ENCODE data around the gene KCNC1. TPM values are rescaled to one million over a fixed set of nuclear protein-coding genes. Genes with fewer than 3 reads are reported as not detected.

KCNC1 gene
- total and polyA plus RNA-seq, 3 donors from 2014 or later, result 3.3 to 5.8 (median 5.2) TPM

DNA sequence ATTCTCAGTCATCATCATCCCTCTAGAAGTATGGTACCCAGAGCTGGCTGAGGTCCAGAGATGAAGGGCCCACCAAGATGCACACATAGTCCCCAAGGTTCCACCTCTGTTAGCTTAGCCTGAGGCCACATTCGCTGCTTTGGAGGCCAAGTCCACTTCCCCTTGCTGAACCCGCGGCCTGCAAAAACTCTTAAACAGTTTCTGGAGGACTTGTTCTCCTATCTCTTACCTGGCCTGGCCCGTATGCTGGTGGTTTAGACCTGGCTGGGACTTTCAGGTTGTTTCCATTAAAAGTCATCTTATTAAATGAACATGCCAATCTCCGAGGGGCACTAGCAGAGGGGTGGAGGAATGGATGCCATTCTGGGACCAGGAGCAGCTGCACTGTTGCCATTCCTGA lies 64.6 kb downstream of the KCNC1 start:
- no peak for DNase-seq
- H3K27me3 ChIP-seq, result no peaks in the 10 kb centered on the region
- no peaks in the 10 kb centered on the region for H3K9me3 ChIP-seq
- no peak overlapping the region for H3K27ac ChIP-seq
- H3K4me1 ChIP-seq, result no peaks in the 10 kb centered on the region
- no peaks in the 10 kb centered on the region for H3K36me3 ChIP-seq (ENCODE audit: low read depth, missing control alignments)
- 91 to 92% methylated on average over 5 of the region's 5 CpGs for WGBS, 2 donors
- intact Hi-C loops (cut with DNase I; ENCODE audit: low total_unique reads), result no loop called here
- H3K4me3 ChIP-seq, result no peak overlapping the region
- TF ChIP-seq, protein P1, sequence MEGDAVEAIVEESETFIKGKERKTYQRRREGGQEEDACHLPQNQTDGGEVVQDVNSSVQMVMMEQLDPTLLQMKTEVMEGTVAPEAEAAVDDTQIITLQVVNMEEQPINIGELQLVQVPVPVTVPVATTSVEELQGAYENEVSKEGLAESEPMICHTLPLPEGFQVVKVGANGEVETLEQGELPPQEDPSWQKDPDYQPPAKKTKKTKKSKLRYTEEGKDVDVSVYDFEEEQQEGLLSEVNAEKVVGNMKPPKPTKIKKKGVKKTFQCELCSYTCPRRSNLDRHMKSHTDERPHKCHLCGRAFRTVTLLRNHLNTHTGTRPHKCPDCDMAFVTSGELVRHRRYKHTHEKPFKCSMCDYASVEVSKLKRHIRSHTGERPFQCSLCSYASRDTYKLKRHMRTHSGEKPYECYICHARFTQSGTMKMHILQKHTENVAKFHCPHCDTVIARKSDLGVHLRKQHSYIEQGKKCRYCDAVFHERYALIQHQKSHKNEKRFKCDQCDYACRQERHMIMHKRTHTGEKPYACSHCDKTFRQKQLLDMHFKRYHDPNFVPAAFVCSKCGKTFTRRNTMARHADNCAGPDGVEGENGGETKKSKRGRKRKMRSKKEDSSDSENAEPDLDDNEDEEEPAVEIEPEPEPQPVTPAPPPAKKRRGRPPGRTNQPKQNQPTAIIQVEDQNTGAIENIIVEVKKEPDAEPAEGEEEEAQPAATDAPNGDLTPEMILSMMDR (IDR thresholded peaks at IDR 0.05), result no peak
- no peak for TF ChIP-seq POLR2A (IDR thresholded peaks at IDR 0.05)

DNA sequence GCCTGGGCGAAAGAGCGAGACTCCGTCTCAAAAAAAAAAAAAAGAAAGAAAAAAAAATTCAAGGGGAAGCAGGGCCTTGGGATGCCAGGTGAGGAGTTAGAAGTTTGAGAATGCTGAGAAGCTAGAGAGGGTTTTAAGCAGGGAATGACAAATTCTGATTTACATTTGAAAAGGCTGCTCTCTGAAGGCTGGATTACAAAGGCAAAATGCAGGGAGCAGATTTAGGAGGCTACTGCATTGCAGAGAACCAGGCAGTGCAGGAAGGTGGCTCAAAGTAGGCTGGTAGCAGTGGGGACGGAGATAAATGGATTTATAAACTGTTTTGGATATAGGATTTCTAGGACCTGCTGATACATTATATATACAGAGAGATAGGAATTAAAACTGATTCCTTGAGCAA lies 66.6 kb downstream of the KCNC1 start:
- no peak for TF ChIP-seq POLR2A (IDR thresholded peaks at IDR 0.05)
- TF ChIP-seq, protein P1 (IDR thresholded peaks at IDR 0.05), result no peak
- no peaks in the 10 kb centered on the region for H3K4me1 ChIP-seq
- no peak overlapping the region for H3K27ac ChIP-seq
- intact Hi-C loops (cut with DNase I; ENCODE audit: low total_unique reads), result no loop called here
- no peaks in the 10 kb centered on the region for H3K36me3 ChIP-seq (ENCODE audit: low read depth, missing control alignments)
- no peak for DNase-seq
- no peaks in the 10 kb centered on the region for H3K9me3 ChIP-seq
- no peak overlapping the region for H3K4me3 ChIP-seq
- 90 to 91% methylated on average over 4 of the region's 4 CpGs for WGBS, 2 donors
- no peaks in the 10 kb centered on the region for H3K27me3 ChIP-seq

DNA sequence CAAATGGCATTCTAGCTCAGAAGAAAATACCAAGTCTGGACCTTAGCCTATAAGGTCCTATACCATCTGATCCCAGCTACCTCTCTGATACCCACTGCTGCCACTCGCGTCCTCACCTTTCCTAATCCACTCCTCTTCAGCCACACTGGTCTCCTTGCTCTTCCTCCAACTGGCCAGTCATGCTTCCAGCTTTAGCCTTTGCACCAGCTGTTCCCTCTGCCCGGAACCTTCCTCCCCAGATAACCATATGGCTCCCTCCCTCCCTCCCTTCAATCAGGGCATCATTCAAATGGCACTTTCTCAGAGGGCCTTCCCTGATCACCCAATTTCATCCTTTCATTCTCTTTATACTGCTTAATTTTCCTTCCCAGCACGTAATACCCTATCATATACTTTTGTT lies 67.9 kb downstream of the KCNC1 start:
- no peaks in the 10 kb centered on the region for H3K4me1 ChIP-seq
- no peaks in the 10 kb centered on the region for H3K9me3 ChIP-seq
- DNase-seq, result no peak
- intact Hi-C loops (cut with DNase I; ENCODE audit: low total_unique reads), result no loop called here
- 96 to 98% methylated on average over 4 of the region's 4 CpGs for WGBS, 2 donors
- H3K36me3 ChIP-seq (ENCODE audit: low read depth, missing control alignments), result no peaks in the 10 kb centered on the region
- H3K27me3 ChIP-seq, result no peaks in the 10 kb centered on the region
- no peak overlapping the region for H3K4me3 ChIP-seq
- no peak overlapping the region for H3K27ac ChIP-seq
- TF ChIP-seq, protein P1 (IDR thresholded peaks at IDR 0.05), result no peak
- TF ChIP-seq POLR2A (IDR thresholded peaks at IDR 0.05), result no peak

DNA sequence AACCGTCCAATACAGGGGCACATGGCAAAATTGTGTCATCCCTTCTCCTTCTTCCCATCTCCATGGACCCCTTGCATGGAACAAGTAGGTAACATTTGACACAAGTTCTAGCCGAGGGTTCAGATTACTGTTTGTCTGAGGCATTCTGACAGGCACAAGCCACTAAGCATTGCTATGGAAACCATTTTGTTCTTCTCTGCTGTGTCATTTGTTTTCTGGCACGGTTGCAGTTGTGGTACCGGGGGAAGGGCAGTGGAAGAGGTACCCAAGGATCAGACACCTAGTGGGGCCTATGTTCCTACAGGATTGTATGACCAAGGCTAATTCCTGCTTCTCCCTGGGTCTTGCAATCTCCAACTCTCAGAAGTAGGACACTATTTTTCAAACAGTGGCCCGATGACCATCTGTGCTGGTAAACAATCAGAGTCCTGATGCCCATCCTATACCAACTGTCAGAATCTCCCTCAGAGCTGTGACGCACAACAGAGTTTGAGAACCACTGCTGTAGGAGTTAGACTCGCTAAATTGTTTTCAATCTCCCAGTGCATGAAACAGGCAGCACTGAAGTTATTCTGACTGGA lies 69.3 kb downstream of the KCNC1 start:
- TF ChIP-seq, protein P1 (IDR thresholded peaks at IDR 0.05), result no peak
- TF ChIP-seq POLR2A (IDR thresholded peaks at IDR 0.05), result no peak
- H3K4me3 ChIP-seq, result no peak overlapping the region
- DNase-seq, result no peak
- intact Hi-C loops (cut with DNase I; ENCODE audit: low total_unique reads), result no loop called here
- H3K36me3 ChIP-seq (ENCODE audit: low read depth, missing control alignments), result no peaks in the 10 kb centered on the region
- H3K4me1 ChIP-seq, result no peaks in the 10 kb centered on the region
- H3K9me3 ChIP-seq, result no peaks in the 10 kb centered on the region
- no peak overlapping the region for H3K27ac ChIP-seq
- WGBS, 2 donors, result 92 to 94% methylated on average over 7 of the region's 7 CpGs
- H3K27me3 ChIP-seq, result no peaks in the 10 kb centered on the region

DNA sequence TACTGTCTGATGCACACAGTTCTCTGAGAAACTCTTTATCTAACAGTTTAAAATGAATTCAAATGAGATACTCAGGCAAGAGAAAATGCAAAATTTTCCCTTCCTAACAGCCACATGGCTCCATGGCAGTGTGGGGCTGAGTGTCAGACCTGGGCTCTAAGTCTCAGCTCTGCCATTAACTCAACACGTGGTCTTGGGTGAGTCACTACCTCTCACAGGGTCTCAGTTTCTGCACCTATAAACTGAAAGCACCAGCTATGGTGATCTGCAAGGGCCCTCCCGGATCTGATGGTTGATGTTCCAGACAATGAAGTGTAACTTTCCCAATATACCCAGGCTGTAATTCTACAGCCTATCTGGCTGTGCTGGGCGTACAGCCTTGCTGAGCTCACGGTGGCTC lies 70.5 kb downstream of the KCNC1 start:
- Histone ChIP-seq H3K36me3 (ENCODE audit: low read depth, missing control alignments) (no peaks in the 10 kb centered on the region), H3K27ac (no peak overlapping the region), H3K4me1 (no peaks in the 10 kb centered on the region), H3K27me3 (no peaks in the 10 kb centered on the region), H3K9me3 (no peaks in the 10 kb centered on the region), H3K4me3 (no peak overlapping the region)
- DNase-seq, result no peak
- WGBS, 2 donors, result 95 to 96% methylated on average over 4 of the region's 4 CpGs
- TF ChIP-seq POLR2A (IDR thresholded peaks at IDR 0.05), result no peak
- intact Hi-C loops (cut with DNase I; ENCODE audit: low total_unique reads), result no loop called here
